NCI-H460 (cell line): ENCODE measurements around the gene MID1. TPM values are rescaled to one million over a fixed set of nuclear protein-coding genes. Genes with fewer than 3 reads are reported as not detected.

Source experiments
- DNase-seq: peaks from one replicate; pipeline ENCODE4 v3.0.0-alpha.2; 2016; ENCODE audit warnings: low read depth; ENCODE audit errors: extremely low read depth
- small RNA-seq, 2 experiments: library from RNA; depleted of rRNA; stranded (forward); fragments of <200 nt; gene quantifications; one replicate each; pipeline ENCODE3, GENCODE V24; 2014
- total RNA-seq: library from RNA; depleted of rRNA; stranded (reverse); fragments of >200 nt; shearing (Covaris generic); gene quantifications from 2 replicates; pipeline ENCODE4 v1.2.3, GENCODE V29; 2014

Gene MID1
- total RNA-seq, 1 experiment from 2014 or later, result 25.2 TPM

DNA sequence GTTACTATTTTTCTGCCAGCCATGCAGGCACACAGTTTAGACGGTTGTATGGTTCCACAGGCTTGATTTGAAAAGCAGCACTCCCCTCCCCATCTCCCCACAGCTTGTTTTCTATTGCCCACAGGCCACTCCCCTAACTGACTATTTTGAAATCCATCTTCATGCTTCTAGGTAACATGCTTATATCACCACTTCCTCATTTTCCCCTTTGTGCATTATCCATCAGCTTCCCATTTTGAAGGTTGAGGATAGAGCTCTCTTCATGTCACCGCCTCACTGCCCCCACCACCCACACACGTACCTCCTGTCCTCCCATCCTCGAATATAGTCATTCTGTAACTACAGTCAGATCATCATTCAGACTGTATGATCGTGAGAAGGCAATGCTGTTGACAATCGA is 224.7 kb downstream of the MID1 start:
- DNase-seq, result no peak

Small RNA genes within 50 kb of the gene (small RNA-seq; reads per million reads assigned to genes)
- gene RNU6-800P, result 0 reads per million in 2 experiments
